SK-N-MC (cell line): ENCODE measurements around the gene CPTP.

ENCODE experiments used
- EZH2 ChIP-seq: fragments of 200-600 bp; sonication (generic); IDR thresholded peaks from one replicate; pipeline ENCODE4 v1.6.1; 2017; ENCODE audit warnings: antibody characterized with exemption
- FOXP2 ChIP-seq: optimal IDR thresholded peaks from 2 replicates; pipeline ENCODE3; 2011; ENCODE audit warnings: mild to moderate bottlenecking, moderate library complexity; ENCODE audit not compliant: insufficient read depth; ENCODE audit errors: extremely low read length, control extremely low read depth
- POLR2AphosphoS5 ChIP-seq: IDR thresholded peaks from 2 replicates; pipeline ENCODE4 v1.6.1; 2012; ENCODE audit warnings: mild to moderate bottlenecking, low read depth, low read length, borderline replicate concordance

DNA sequence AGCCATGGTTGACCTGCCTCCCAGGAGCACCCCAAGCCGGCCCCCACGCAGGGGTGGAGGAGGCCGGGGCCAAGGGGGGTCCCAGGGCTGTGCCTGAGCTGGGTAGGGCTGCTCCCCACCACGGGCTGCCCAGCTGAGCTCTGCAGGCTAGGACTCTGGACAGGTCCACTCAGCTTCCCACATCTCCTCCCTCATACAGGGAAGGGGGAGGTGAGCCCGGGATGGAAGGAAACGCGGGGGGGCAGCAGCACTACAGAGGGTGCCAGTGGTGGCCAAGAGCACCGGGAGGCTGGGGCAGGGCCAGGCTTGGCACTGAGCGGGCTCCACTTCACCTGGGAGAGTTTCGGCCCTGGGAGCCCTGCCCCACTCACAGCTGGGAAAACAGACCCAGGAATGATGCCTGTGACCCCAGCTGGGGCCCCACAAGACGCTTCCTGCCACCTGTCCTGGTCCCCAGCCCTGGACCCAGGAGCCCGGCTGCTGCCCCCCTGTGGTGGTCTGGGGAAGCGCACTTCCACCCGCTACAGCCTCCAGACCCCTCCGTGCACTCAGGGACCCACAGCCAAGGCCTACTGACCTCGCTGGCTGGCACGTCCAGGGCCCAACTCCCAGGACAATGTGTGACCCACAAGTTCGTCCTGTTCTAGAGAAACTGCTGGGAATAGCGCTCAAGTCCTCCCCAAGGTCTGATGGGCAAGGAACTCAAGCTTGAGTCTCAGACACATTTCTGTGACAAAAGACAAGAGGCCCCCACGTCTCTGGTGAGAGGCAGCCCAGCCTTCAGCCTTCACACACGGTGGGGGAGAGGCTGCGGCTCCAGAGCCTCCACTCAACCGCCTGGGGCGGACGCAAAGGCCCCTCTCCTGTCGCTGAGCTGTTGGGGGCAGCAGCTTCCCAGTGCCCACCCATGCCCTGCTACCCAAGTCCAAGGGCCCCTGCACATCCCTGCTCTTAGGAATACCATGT, 47.4 kb downstream of the CPTP start:
- TF ChIP-seq EZH2 (no peak), POLR2AphosphoS5 (no peak), FOXP2 (no peak)
